Measurements from ENCODE around the gene UTS2B. TPM values are rescaled to one million over a fixed set of nuclear protein-coding genes. Genes with fewer than 3 reads are reported as not detected.

The UTS2B gene
- total RNA-seq, 2 experiments from 2014 or later, result not detected

DNA sequence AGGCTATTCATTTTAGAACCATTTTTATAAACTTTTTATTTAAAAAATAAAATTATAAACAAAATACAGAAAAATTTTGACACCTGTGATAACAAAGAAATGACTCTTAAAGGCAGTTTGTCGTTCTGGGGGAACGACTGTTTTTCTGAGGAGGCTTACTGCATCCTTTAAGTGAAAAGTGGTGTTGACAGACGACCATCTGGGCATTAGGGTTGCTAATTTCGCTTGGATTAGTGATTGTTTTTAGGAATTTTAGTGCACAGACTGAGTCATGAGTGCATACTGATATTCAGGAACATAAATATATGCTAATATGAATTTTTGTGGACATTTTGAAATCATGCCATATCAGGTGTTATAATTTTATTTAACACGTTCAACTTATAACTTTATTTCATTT is 102.8 kb downstream of the UTS2B start:
- POLR2A ChIA-PET, result no interaction called here
- H3K27ac Mint-ChIP-seq, result no peak overlapping the region
- CTCF ChIA-PET, result no interaction called here
- DNase-seq (no peak), ATAC-seq (no peak)
- intact Hi-C loops (cut with DNase I, micrococcal nuclease), result no loop called here
- no peaks in the 10 kb centered on the region for H3K4me1 Mint-ChIP-seq
- H3K9me3 Mint-ChIP-seq (ENCODE audit: low read depth), result no peaks in the 10 kb centered on the region
- H3K36me3 Mint-ChIP-seq (ENCODE audit: low read depth), result no peaks in the 10 kb centered on the region
- no peak overlapping the region for H3K4me3 Mint-ChIP-seq
- peaks cover under 1% of the 10 kb centered on the region for H3K27me3 Mint-ChIP-seq

DNA sequence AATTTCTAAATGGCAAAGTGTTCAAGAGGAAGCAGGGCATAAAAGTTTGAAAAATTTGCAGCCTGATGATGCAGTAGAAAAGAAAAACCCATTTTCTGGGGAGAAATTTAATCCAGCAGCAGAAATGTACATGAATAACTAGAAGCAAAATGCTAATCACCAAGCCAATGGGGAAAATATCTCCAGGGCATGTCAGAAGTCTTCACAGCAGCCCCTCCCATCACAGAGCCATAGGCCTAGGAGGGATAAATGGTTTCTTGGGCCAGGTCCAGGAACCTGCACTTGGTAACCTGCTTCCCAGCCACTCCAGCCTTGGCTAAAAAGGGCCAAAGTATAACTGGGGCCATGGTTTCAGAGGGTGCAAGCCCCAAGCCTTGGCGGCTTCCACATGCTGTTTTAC is 108.7 kb downstream of the UTS2B start:
- ChIA-PET POLR2A (no interaction called here), CTCF (no interaction called here)
- Mint-ChIP-seq H3K27me3 (peaks cover 4% of the 10 kb centered on the region), H3K4me3 (no peak overlapping the region), H3K9me3 (ENCODE audit: low read depth) (no peaks in the 10 kb centered on the region), H3K27ac (no peak overlapping the region), H3K4me1 (no peaks in the 10 kb centered on the region), H3K36me3 (ENCODE audit: low read depth) (no peaks in the 10 kb centered on the region)
- intact Hi-C loops (cut with DNase I, micrococcal nuclease), result no loop called here
- ATAC-seq (no peak), DNase-seq (no peak)

DNA sequence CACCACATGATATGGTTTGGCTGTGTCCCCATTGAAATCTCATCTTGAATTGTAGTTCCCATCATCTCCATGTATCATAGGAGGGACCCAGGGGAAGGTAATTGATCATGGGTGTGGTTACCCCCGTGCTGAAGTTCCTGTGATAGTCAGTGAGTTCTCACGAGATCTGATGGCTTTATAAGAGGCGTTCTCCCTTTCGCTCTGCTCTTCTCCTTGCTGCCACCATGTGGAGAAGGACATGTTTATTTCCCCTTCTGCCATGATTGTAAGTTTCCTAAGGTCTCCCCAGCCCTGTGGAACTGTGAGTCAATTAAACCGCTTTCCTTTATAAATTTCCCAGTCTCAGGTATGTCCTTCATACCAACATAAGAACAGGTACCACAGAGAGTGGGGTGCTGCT is 109.4 kb downstream of the UTS2B start:
- no peaks in the 10 kb centered on the region for H3K9me3 Mint-ChIP-seq (ENCODE audit: low read depth)
- no peak for DNase-seq
- no peaks in the 10 kb centered on the region for H3K4me1 Mint-ChIP-seq
- peaks cover 4% of the 10 kb centered on the region for H3K27me3 Mint-ChIP-seq
- ATAC-seq, result no peak
- intact Hi-C loops (cut with DNase I, micrococcal nuclease), result no loop called here
- ChIA-PET POLR2A (no interaction called here), CTCF (no interaction called here)
- no peaks in the 10 kb centered on the region for H3K36me3 Mint-ChIP-seq (ENCODE audit: low read depth)
- no peak overlapping the region for H3K4me3 Mint-ChIP-seq
- H3K27ac Mint-ChIP-seq, result no peak overlapping the region

DNA sequence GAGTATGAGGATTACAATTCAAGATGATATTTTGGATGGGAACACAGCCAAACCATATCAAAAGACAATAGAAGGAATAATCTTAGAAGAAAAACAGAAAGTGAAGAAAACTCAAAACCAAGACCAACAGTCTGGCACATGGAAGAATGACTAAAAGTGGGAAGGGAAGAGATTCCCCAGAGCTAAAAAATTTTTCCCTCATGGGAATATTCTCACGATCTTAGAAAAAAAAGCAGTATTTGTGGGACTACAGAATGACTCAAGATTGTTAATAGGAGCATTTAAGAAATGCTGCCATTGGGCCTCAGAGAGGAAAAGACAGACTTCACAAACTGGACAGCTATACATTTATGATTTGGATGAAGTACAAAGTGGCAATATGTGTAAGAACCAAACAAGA is 113.0 kb downstream of the UTS2B start:
- DNase-seq (no peak), ATAC-seq (no peak)
- CTCF ChIA-PET, result no interaction called here
- intact Hi-C loops (cut with DNase I, micrococcal nuclease), result no loop called here
- Mint-ChIP-seq H3K36me3 (ENCODE audit: low read depth) (no peaks in the 10 kb centered on the region), H3K27ac (no peak overlapping the region), H3K27me3 (peaks cover 2% of the 10 kb centered on the region), H3K9me3 (ENCODE audit: low read depth) (no peaks in the 10 kb centered on the region), H3K4me3 (no peak overlapping the region), H3K4me1 (no peaks in the 10 kb centered on the region)
- POLR2A ChIA-PET, result no interaction called here

Other genes starting within 250 kb of the UTS2B start
- gene OSTN, start 131.3 kb downstream of the UTS2B start, total RNA-seq, result not detected
- gene CCDC50, start 1.1 kb downstream of the UTS2B start, total RNA-seq, result 10 to 100 TPM; 26.5 to 27.2 TPM
- not detected for gene PYDC2, start 130.6 kb upstream of the UTS2B start, total RNA-seq

All from activated CD4-positive, alpha-beta T cell treated with anti-CD3 and anti-CD28 coated beads for 36 hours (primary cell).